Liver (tissue), 9 donors: ENCODE data around the gene NFATC1. TPM values are rescaled to one million over a fixed set of nuclear protein-coding genes. Genes with fewer than 3 reads are reported as not detected.

Experiments
- DNase-seq: peaks from one replicate; pipeline ENCODE4 v3.0.0-alpha.2; 2017; ENCODE audit warnings: low spot score
- H3K27ac ChIP-seq, 2 donors: one replicate each; pipeline ENCODE4 v1.7.0; 2013; ENCODE audit warnings: inconsistent platforms in 2 of 2, low read length in 2 of 2, control low read depth in 1 of 2, low read depth in 1 of 2, mild to moderate bottlenecking in 1 of 2
- H3K27me3 ChIP-seq, 4 donors: one replicate each; pipeline versions ENCODE4 v1.6.1 to v1.7.0; 2013; ENCODE audit warnings: low read length in 3 of 4, inconsistent platforms in 1 of 4, mild to moderate bottlenecking in 1 of 4, moderate library complexity in 1 of 4; ENCODE audit not compliant: control insufficient read depth in 4 of 4, insufficient read depth in 4 of 4
- H3K36me3 ChIP-seq, 4 donors: one replicate each; pipeline versions ENCODE4 v1.6.1 to v1.7.0; 2013; ENCODE audit warnings: low read length in 3 of 4, mild to moderate bottlenecking in 3 of 4, low read depth in 1 of 4, moderate library complexity in 1 of 4; ENCODE audit not compliant: control insufficient read depth in 4 of 4, insufficient read depth in 3 of 4
- H3K4me1 ChIP-seq, 4 donors: one replicate each; pipeline versions ENCODE4 v1.6.1 to v1.7.0; 2013; ENCODE audit warnings: low read length in 3 of 4, mild to moderate bottlenecking in 3 of 4, moderate library complexity in 1 of 4; ENCODE audit not compliant: control insufficient read depth in 4 of 4, insufficient read depth in 4 of 4
- H3K4me3 ChIP-seq, 3 donors: one replicate each; pipeline versions ENCODE4 v1.6.1 to v1.7.0; 2013; ENCODE audit warnings: low read length in 3 of 3, control low read depth in 1 of 3, low read depth in 1 of 3, mild to moderate bottlenecking in 1 of 3
- H3K9ac ChIP-seq, 2 donors: one replicate each; pipeline ENCODE4 v1.7.0; 2013; ENCODE audit warnings: low read length in 2 of 2, mild to moderate bottlenecking in 2 of 2, moderate library complexity in 2 of 2, control low read depth in 1 of 2, low read depth in 1 of 2
- H3K9me3 ChIP-seq, 4 donors: one replicate each; pipeline versions ENCODE4 v1.6.1 to v1.7.0; 2013; ENCODE audit warnings: low read length in 3 of 4; ENCODE audit not compliant: control insufficient read depth in 4 of 4
- EGR1 ChIP-seq, 2 donors: IDR thresholded peaks; 2 replicates each; pipeline ENCODE4 v1.6.1; 2016 to 2018; ENCODE audit warnings: antibody characterized with exemption in 2 of 2, low read depth in 2 of 2
- FOXA2 ChIP-seq: IDR thresholded peaks from 2 replicates; pipeline ENCODE4 v1.6.1; 2016; ENCODE audit warnings: antibody characterized with exemption
- GABPA ChIP-seq, 2 donors: IDR thresholded peaks in 1 of 2; conservative IDR thresholded peaks in 1 of 2; 2 replicates each; pipeline ENCODE4 v1.6.1; 2016; ENCODE audit warnings: antibody characterized with exemption in 2 of 2, mild to moderate bottlenecking in 1 of 2, moderate library complexity in 1 of 2
- HNF4A ChIP-seq, 2 donors: conservative IDR thresholded peaks; 2 replicates each; pipeline ENCODE4 v1.6.1; 2016; ENCODE audit warnings: antibody characterized with exemption in 2 of 2, mild to moderate bottlenecking in 2 of 2
- HNF4G ChIP-seq: IDR thresholded peaks from 2 replicates; pipeline ENCODE4 v1.6.1; 2016; ENCODE audit warnings: antibody characterized with exemption
- JUND ChIP-seq, 2 donors: IDR thresholded peaks; 2 replicates each; pipeline ENCODE4 v1.6.1; 2016; ENCODE audit warnings: antibody characterized with exemption in 2 of 2
- NR2F2 ChIP-seq: IDR thresholded peaks from 2 replicates; pipeline ENCODE4 v1.6.1; 2016; ENCODE audit warnings: antibody characterized with exemption
- RAD21 ChIP-seq, 2 donors: IDR thresholded peaks; 2 replicates each; pipeline ENCODE4 v1.6.1; 2016; ENCODE audit warnings: antibody characterized with exemption in 2 of 2, mild to moderate bottlenecking in 2 of 2
- RXRA ChIP-seq, 2 donors: IDR thresholded peaks; 2 replicates each; pipeline ENCODE4 v1.6.1; 2017 to 2018; ENCODE audit warnings: antibody characterized with exemption in 2 of 2, mild to moderate bottlenecking in 1 of 2
- SP1 ChIP-seq: IDR thresholded peaks from 2 replicates; pipeline ENCODE4 v1.6.1; 2018; ENCODE audit warnings: antibody characterized with exemption, mild to moderate bottlenecking
- TAF1 ChIP-seq: conservative IDR thresholded peaks from 2 replicates; pipeline ENCODE4 v1.6.1; 2016; ENCODE audit warnings: antibody characterized with exemption, mild to moderate bottlenecking
- YY1 ChIP-seq: IDR thresholded peaks from 2 replicates; pipeline ENCODE4 v1.6.1; 2016; ENCODE audit warnings: antibody characterized with exemption, mild to moderate bottlenecking
- WGBS: extraction: QIAGEN DNeasy Blood & Tissue Kit; methylation state at CpG from one replicate; pipeline ENCODE4 v1.1.7; 2013; 5-methylcytosine and 5-hydroxymethylcytosine counted together
- polyA plus RNA-seq, 2 donors: library from polyadenylated mRNA; stranded (reverse) in 1 of 2; unstranded in 1 of 2; fragments of 200-250 nt in 1 of 2; fragments of >200 nt in 1 of 2; fragmentation: Nextera tagmentation in 1 of 2; extraction: Ambion mirVana in 1 of 2; gene quantifications; one replicate each; pipeline versions ENCODE4 v1.2.1 to v1.2.3, GENCODE V29; 2013 to 2015
- total RNA-seq, 2 donors: library from RNA; depleted of rRNA; stranded (reverse); fragments of >200 nt; gene quantifications; one replicate each; pipeline ENCODE4 v1.2.3, GENCODE V29; 2014
- TF ChIP-seq, protein P1 (sequence below): fragments of 150-350 bp; IDR thresholded peaks from 2 replicates; pipeline ENCODE4 v1.5.1; 2017; ENCODE audit warnings: improper control_type of control experiment, low read depth, low read length; ENCODE audit not compliant: missing input control
- TF ChIP-seq, protein P2 (sequence below): IDR thresholded peaks from 2 replicates; pipeline ENCODE4 v1.6.1; 2016; ENCODE audit warnings: antibody characterized with exemption
- TF ChIP-seq, protein P3 (sequence below): IDR thresholded peaks from 2 replicates; pipeline ENCODE4 v1.6.1; 2016; ENCODE audit warnings: antibody characterized with exemption, mild to moderate bottlenecking
- TF ChIP-seq, protein P4 (sequence below): IDR thresholded peaks from 2 replicates; pipeline ENCODE4 v1.6.1; 2016; ENCODE audit warnings: antibody characterized with exemption
- donor health status: healthy.
- donor health status: healthy.
- donor health status: healthy.
- donor health status: healthy.
- donor health status: healthy.

NFATC1 gene
- total and polyA plus RNA-seq, 4 donors, result 0.57 to 2.2 (median 1.3) TPM

DNA sequence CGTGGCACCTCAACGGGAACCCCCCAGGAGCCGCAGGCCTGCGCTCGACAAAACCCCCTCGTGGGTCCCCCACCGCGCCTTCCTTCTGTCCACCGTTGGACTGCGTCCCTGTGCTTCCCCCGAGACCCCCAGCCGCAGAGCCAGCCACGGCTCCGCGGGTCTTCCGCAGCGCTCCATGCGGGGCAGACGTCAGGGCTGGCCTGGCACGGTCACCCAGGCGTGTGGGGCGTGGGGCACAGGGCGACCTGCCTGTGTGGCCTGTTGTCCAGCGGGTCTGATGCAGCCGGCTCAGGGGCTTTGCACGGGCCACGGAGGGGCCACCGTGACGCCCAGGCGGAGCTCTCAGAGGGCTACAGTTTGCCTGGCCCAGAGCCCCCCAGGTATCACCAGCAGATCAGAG is 11.0 kb downstream of the NFATC1 start:
- H3K9me3 ChIP-seq, result no peaks in the 10 kb centered on the region
- no peak for DNase-seq
- 96% methylated on average over 30 of the region's 30 CpGs for WGBS
- TF ChIP-seq HNF4A (conservative IDR thresholded peaks at IDR 0.05) (no peak), EGR1 (IDR thresholded peaks at IDR 0.05; ENCODE audit: low read depth in 2 of 2) (no peak), YY1 (no peak), JUND (IDR thresholded peaks at IDR 0.05) (no peak), RXRA (IDR thresholded peaks at IDR 0.05) (no peak), HNF4G (no peak), GABPA (IDR thresholded peaks at IDR 0.05 in 1 of 2, conservative IDR thresholded peaks at IDR 0.05 in 1 of 2) (no peak), NR2F2 (no peak), TAF1 (no peak)
- TF ChIP-seq, protein P1, sequence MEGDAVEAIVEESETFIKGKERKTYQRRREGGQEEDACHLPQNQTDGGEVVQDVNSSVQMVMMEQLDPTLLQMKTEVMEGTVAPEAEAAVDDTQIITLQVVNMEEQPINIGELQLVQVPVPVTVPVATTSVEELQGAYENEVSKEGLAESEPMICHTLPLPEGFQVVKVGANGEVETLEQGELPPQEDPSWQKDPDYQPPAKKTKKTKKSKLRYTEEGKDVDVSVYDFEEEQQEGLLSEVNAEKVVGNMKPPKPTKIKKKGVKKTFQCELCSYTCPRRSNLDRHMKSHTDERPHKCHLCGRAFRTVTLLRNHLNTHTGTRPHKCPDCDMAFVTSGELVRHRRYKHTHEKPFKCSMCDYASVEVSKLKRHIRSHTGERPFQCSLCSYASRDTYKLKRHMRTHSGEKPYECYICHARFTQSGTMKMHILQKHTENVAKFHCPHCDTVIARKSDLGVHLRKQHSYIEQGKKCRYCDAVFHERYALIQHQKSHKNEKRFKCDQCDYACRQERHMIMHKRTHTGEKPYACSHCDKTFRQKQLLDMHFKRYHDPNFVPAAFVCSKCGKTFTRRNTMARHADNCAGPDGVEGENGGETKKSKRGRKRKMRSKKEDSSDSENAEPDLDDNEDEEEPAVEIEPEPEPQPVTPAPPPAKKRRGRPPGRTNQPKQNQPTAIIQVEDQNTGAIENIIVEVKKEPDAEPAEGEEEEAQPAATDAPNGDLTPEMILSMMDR, result no peak
- TF ChIP-seq, protein P2, sequence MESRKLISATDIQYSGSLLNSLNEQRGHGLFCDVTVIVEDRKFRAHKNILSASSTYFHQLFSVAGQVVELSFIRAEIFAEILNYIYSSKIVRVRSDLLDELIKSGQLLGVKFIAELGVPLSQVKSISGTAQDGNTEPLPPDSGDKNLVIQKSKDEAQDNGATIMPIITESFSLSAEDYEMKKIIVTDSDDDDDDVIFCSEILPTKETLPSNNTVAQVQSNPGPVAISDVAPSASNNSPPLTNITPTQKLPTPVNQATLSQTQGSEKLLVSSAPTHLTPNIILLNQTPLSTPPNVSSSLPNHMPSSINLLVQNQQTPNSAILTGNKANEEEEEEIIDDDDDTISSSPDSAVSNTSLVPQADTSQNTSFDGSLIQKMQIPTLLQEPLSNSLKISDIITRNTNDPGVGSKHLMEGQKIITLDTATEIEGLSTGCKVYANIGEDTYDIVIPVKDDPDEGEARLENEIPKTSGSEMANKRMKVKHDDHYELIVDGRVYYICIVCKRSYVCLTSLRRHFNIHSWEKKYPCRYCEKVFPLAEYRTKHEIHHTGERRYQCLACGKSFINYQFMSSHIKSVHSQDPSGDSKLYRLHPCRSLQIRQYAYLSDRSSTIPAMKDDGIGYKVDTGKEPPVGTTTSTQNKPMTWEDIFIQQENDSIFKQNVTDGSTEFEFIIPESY, result no peak
- peaks cover 0 to 4% (median 2%) of the 10 kb centered on the region in 4 donors for H3K4me1 ChIP-seq
- no peak overlapping the region for H3K9ac ChIP-seq
- H3K27me3 ChIP-seq, result no peaks in the 10 kb centered on the region
- no peak overlapping the region for H3K4me3 ChIP-seq
- peak overlapping the region in 1 of 2 donors; percentile 62 for H3K27ac ChIP-seq
- no peaks in the 10 kb centered on the region for H3K36me3 ChIP-seq

DNA sequence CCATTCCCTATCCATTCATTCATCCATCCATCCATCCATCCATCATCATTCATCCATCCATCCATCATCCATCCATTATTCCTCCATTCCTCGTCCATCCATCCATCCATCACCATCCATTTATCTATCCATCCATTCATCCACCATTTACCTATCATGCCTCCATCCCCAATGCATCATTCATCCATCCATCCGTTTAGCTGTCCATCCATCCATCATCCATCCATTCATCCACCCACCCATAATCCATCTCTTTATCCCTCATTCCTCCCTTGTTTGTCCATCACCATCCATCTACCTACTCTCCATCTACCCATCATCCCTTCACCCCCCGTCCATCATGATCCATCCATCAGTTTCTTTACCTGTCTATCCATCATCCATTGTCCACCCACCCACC is 13.6 kb downstream of the NFATC1 start:
- no peaks in the 10 kb centered on the region for H3K9me3 ChIP-seq
- no peaks in the 10 kb centered on the region for H3K27me3 ChIP-seq
- H3K9ac ChIP-seq, result no peak overlapping the region
- peaks cover 0 to 6% (median 0%) of the 10 kb centered on the region in 4 donors for H3K36me3 ChIP-seq
- H3K27ac ChIP-seq, result no peak overlapping the region
- H3K4me3 ChIP-seq, result no peak overlapping the region
- WGBS, result 88% methylated on average over 3 of the region's 3 CpGs
- H3K4me1 ChIP-seq, result peaks cover 0 to 3% (median 0%) of the 10 kb centered on the region in 4 donors
- no peak for DNase-seq
- TF ChIP-seq HNF4G (no peak), GABPA (IDR thresholded peaks at IDR 0.05 in 1 of 2, conservative IDR thresholded peaks at IDR 0.05 in 1 of 2) (no peak), NR2F2 (no peak), RAD21 (IDR thresholded peaks at IDR 0.05) (no peak), FOXA2 (no peak), JUND (IDR thresholded peaks at IDR 0.05) (no peak), HNF4A (conservative IDR thresholded peaks at IDR 0.05) (no peak), YY1 (no peak), SP1 (no peak)
- TF ChIP-seq, protein P3, sequence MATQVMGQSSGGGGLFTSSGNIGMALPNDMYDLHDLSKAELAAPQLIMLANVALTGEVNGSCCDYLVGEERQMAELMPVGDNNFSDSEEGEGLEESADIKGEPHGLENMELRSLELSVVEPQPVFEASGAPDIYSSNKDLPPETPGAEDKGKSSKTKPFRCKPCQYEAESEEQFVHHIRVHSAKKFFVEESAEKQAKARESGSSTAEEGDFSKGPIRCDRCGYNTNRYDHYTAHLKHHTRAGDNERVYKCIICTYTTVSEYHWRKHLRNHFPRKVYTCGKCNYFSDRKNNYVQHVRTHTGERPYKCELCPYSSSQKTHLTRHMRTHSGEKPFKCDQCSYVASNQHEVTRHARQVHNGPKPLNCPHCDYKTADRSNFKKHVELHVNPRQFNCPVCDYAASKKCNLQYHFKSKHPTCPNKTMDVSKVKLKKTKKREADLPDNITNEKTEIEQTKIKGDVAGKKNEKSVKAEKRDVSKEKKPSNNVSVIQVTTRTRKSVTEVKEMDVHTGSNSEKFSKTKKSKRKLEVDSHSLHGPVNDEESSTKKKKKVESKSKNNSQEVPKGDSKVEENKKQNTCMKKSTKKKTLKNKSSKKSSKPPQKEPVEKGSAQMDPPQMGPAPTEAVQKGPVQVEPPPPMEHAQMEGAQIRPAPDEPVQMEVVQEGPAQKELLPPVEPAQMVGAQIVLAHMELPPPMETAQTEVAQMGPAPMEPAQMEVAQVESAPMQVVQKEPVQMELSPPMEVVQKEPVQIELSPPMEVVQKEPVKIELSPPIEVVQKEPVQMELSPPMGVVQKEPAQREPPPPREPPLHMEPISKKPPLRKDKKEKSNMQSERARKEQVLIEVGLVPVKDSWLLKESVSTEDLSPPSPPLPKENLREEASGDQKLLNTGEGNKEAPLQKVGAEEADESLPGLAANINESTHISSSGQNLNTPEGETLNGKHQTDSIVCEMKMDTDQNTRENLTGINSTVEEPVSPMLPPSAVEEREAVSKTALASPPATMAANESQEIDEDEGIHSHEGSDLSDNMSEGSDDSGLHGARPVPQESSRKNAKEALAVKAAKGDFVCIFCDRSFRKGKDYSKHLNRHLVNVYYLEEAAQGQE, result no peak
- TF ChIP-seq, protein P4, sequence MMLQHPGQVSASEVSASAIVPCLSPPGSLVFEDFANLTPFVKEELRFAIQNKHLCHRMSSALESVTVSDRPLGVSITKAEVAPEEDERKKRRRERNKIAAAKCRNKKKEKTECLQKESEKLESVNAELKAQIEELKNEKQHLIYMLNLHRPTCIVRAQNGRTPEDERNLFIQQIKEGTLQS, result no peak
